H9 (cell line): ENCODE data around the gene EVL. TPM values are rescaled to one million over a fixed set of nuclear protein-coding genes. Genes with fewer than 3 reads are reported as not detected.

ENCODE experiments used
- DNase-seq: peaks from one replicate; pipeline ENCODE4 v3.0.0-alpha.2; 2017
- H2AFZ ChIP-seq: one replicate; pipeline ENCODE4 v1.6.1; 2013; ENCODE audit warnings: mild to moderate bottlenecking, low read length, control low read depth, moderate library complexity
- H2AK5ac ChIP-seq: 2 replicates; pipeline ENCODE4 v1.6.1; 2013; ENCODE audit warnings: low read length, control low read depth, mixed read lengths; ENCODE audit not compliant: insufficient read length
- H2BK120ac ChIP-seq: one replicate; pipeline ENCODE4 v1.6.1; 2013; ENCODE audit warnings: low read depth, mild to moderate bottlenecking, low read length, control low read depth, inconsistent platforms; ENCODE audit not compliant: poor library complexity, severe bottlenecking
- H2BK12ac ChIP-seq: 2 replicates; pipeline ENCODE4 v1.6.1; 2013; ENCODE audit warnings: low read length, control low read depth, mixed read lengths, low read depth; ENCODE audit not compliant: insufficient read length
- H2BK15ac ChIP-seq: 2 replicates; pipeline ENCODE4 v1.6.1; 2013; ENCODE audit warnings: low read depth, low read length, control low read depth
- H2BK20ac ChIP-seq: one replicate; pipeline ENCODE4 v1.6.1; 2013; ENCODE audit warnings: low read depth, mild to moderate bottlenecking, low read length, control low read depth, inconsistent platforms; ENCODE audit not compliant: poor library complexity, severe bottlenecking
- H2BK5ac ChIP-seq: 2 replicates; pipeline ENCODE4 v1.6.1; 2013; ENCODE audit warnings: low read length, control low read depth, mixed read lengths; ENCODE audit not compliant: insufficient read length
- H3K14ac ChIP-seq: 2 replicates; pipeline ENCODE4 v1.6.1; 2013; ENCODE audit warnings: low read length, control low read depth; ENCODE audit not compliant: insufficient read depth
- H3K18ac ChIP-seq: 2 replicates; pipeline ENCODE4 v1.6.1; 2013; ENCODE audit warnings: low read depth, mild to moderate bottlenecking, mixed read lengths, low read length, control low read depth; ENCODE audit not compliant: insufficient read length
- H3K23ac ChIP-seq: 2 replicates; pipeline ENCODE4 v1.6.1; 2013; ENCODE audit warnings: low read length, control low read depth, mixed read lengths, low read depth; ENCODE audit not compliant: insufficient read length
- H3K23me2 ChIP-seq: 2 replicates; pipeline ENCODE4 v1.6.1; 2013; ENCODE audit warnings: low read depth, mild to moderate bottlenecking, mixed read lengths, low read length, control low read depth; ENCODE audit not compliant: insufficient read length, poor library complexity, severe bottlenecking
- H3K27ac ChIP-seq: 2 replicates; pipeline ENCODE4 v1.5.1; 2013; ENCODE audit warnings: low read length, control low read depth, mixed read lengths, low read depth; ENCODE audit not compliant: insufficient read length
- H3K27me3 ChIP-seq: 2 replicates; pipeline ENCODE4 v1.6.1; 2013; ENCODE audit warnings: low read length, control low read depth, inconsistent platforms; ENCODE audit not compliant: insufficient read depth
- H3K4ac ChIP-seq: 2 replicates; pipeline ENCODE4 v1.6.1; 2013; ENCODE audit warnings: low read depth, mild to moderate bottlenecking, control low read depth, inconsistent platforms, low read length, moderate library complexity
- H3K4me1 ChIP-seq: 2 replicates; pipeline ENCODE4 v1.6.1; 2013; ENCODE audit warnings: low read length, control low read depth, inconsistent platforms; ENCODE audit not compliant: insufficient read depth
- H3K4me2 ChIP-seq: 2 replicates; pipeline ENCODE4 v1.6.1; 2013; ENCODE audit warnings: low read length, control low read depth, mixed read lengths; ENCODE audit not compliant: insufficient read length, insufficient read depth
- H3K56ac ChIP-seq: 2 replicates; pipeline ENCODE4 v1.6.1; 2013; ENCODE audit warnings: low read depth, mild to moderate bottlenecking, mixed read lengths, low read length, control low read depth; ENCODE audit not compliant: insufficient read length
- H3K79me1 ChIP-seq: 2 replicates; pipeline ENCODE4 v1.6.1; 2013; ENCODE audit warnings: low read depth, mild to moderate bottlenecking, moderate library complexity, low read length, control low read depth, inconsistent platforms; ENCODE audit not compliant: insufficient read depth, poor library complexity, severe bottlenecking
- H3K79me2 ChIP-seq: 2 replicates; pipeline ENCODE4 v1.6.1; 2013; ENCODE audit warnings: low read length, control low read depth, inconsistent platforms; ENCODE audit not compliant: insufficient read depth
- H3K9ac ChIP-seq: 2 replicates; pipeline ENCODE4 v1.6.1; 2013; ENCODE audit warnings: low read length, control low read depth, mixed read lengths; ENCODE audit not compliant: insufficient read length; ENCODE audit errors: extremely low read depth
- H3K9me3 ChIP-seq: one replicate; pipeline ENCODE4 v1.6.1; 2013; ENCODE audit warnings: low read depth, low read length, inconsistent platforms; ENCODE audit not compliant: control insufficient read depth
- H3T11ph ChIP-seq: one replicate; pipeline ENCODE4 v1.6.1; 2013; ENCODE audit warnings: mild to moderate bottlenecking, low read length, control low read depth, inconsistent platforms
- H4K20me1 ChIP-seq: one replicate; pipeline ENCODE4 v1.6.1; 2013; ENCODE audit not compliant: control insufficient read depth, insufficient read length, insufficient read depth
- H4K5ac ChIP-seq: 2 replicates; pipeline ENCODE4 v1.6.1; 2013; ENCODE audit warnings: low read depth, mild to moderate bottlenecking, mixed read lengths, low read length, control low read depth; ENCODE audit not compliant: insufficient read length
- H4K8ac ChIP-seq: replicated peaks from 2 replicates; pipeline ENCODE4 v1.6.1; 2013; ENCODE audit warnings: low read length, control low read depth, mixed read lengths, low read depth; ENCODE audit not compliant: insufficient read length
- H4K91ac ChIP-seq: 2 replicates; pipeline ENCODE4 v1.6.1; 2013; ENCODE audit warnings: low read depth, mild to moderate bottlenecking, moderate library complexity, mixed read lengths, low read length, control low read depth; ENCODE audit not compliant: insufficient read length
- H3K27ac Mint-ChIP-seq, 3 experiments: 2 replicates in 2 of 3; 3 replicates in 1 of 3; pipeline ENCODE4 v1.8.0; 2020 to 2021; ENCODE audit warnings: mixed read lengths in 3 of 3, mild to moderate bottlenecking in 1 of 3, moderate library complexity in 1 of 3
- H3K27me3 Mint-ChIP-seq: 2 replicates; pipeline ENCODE4 v1.8.0; 2021; ENCODE audit warnings: low read depth, mild to moderate bottlenecking, moderate library complexity, mixed read lengths
- H3K36me3 Mint-ChIP-seq, 3 experiments: 2 replicates in 2 of 3; 3 replicates in 1 of 3; pipeline ENCODE4 v1.8.0; 2020 to 2021; ENCODE audit warnings: low read depth in 3 of 3, mixed read lengths in 3 of 3; ENCODE audit not compliant: insufficient read depth in 1 of 3
- H3K4me1 Mint-ChIP-seq, 2 experiments: 2 replicates each; pipeline ENCODE4 v1.8.0; 2020; ENCODE audit warnings: mixed read lengths in 2 of 2
- H3K4me3 Mint-ChIP-seq, 2 experiments: 2 replicates in 1 of 2; 3 replicates in 1 of 2; pipeline ENCODE4 v1.8.0; 2020 to 2021; ENCODE audit warnings: mild to moderate bottlenecking in 2 of 2, mixed read lengths in 2 of 2, moderate library complexity in 1 of 2
- H3K9me3 Mint-ChIP-seq, 2 experiments: 2 replicates in 1 of 2; 3 replicates in 1 of 2; pipeline ENCODE4 v1.8.0; 2020; ENCODE audit warnings: mild to moderate bottlenecking in 2 of 2, mixed read lengths in 2 of 2, moderate library complexity in 1 of 2
- WGBS: extraction: QIAGEN DNeasy Blood & Tissue Kit; methylation state at CpG from one replicate; pipeline ENCODE4 v1.1.7; 2013; ENCODE audit warnings: missing lambda C conversion rate, low lambda C conversion rate, mixed read lengths; ENCODE audit not compliant: insufficient read length; ENCODE audit errors: extremely low coverage; 5-methylcytosine and 5-hydroxymethylcytosine counted together
- total RNA-seq: library from RNA; stranded (reverse); gene quantifications from 2 replicates; pipeline ENCODE4 v1.2.1, GENCODE V29; 2021
- TF ChIP-seq, protein P1 (sequence below): fragments of 200-600 bp; sonication (generic); conservative IDR thresholded peaks from 3 replicates; pipeline ENCODE4 v1.8.0; 2021; ENCODE audit warnings: antibody characterized with exemption, mild to moderate bottlenecking

Gene EVL
- total RNA-seq, 1 experiment from 2014 or later, result 53.2 TPM

- H2BK120ac ChIP-seq, result no peak overlapping the region
- no peak overlapping the region for H3K4me3 Mint-ChIP-seq
- no peaks in the 10 kb centered on the region for H3K23me2 ChIP-seq
- H2BK20ac ChIP-seq, result no peak overlapping the region
- no peak overlapping the region for H2AK5ac ChIP-seq
- H3K4me1 Mint-ChIP-seq, result peaks cover 21 to 30% of the 10 kb centered on the region in 2 experiments
- no peak overlapping the region for H3K23ac ChIP-seq
- H4K20me1 ChIP-seq, result no peaks in the 10 kb centered on the region
- no peaks in the 10 kb centered on the region for H3K9me3 Mint-ChIP-seq
- H3K27ac ChIP-seq, result no peak overlapping the region
- no peak for DNase-seq
- H3K18ac ChIP-seq, result no peak overlapping the region
- no peak overlapping the region for H3K56ac ChIP-seq
- H3K4ac ChIP-seq, result no peak overlapping the region
- WGBS, result no CpG with 5 or more reads among the region's 9 CpGs
- H3K27me3 Mint-ChIP-seq, result no peaks in the 10 kb centered on the region
- no peaks in the 10 kb centered on the region for H3K9me3 ChIP-seq
- H3K9ac ChIP-seq, result no peak overlapping the region
- no peak overlapping the region for H2AFZ ChIP-seq
- H3K79me1 ChIP-seq, result no peaks in the 10 kb centered on the region
- no peak overlapping the region for H4K5ac ChIP-seq
- H2BK15ac ChIP-seq, result no peak overlapping the region
- H3K27me3 ChIP-seq, result no peaks in the 10 kb centered on the region
- TF ChIP-seq, protein P1, sequence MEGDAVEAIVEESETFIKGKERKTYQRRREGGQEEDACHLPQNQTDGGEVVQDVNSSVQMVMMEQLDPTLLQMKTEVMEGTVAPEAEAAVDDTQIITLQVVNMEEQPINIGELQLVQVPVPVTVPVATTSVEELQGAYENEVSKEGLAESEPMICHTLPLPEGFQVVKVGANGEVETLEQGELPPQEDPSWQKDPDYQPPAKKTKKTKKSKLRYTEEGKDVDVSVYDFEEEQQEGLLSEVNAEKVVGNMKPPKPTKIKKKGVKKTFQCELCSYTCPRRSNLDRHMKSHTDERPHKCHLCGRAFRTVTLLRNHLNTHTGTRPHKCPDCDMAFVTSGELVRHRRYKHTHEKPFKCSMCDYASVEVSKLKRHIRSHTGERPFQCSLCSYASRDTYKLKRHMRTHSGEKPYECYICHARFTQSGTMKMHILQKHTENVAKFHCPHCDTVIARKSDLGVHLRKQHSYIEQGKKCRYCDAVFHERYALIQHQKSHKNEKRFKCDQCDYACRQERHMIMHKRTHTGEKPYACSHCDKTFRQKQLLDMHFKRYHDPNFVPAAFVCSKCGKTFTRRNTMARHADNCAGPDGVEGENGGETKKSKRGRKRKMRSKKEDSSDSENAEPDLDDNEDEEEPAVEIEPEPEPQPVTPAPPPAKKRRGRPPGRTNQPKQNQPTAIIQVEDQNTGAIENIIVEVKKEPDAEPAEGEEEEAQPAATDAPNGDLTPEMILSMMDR, result no peak
- no peak overlapping the region for H4K91ac ChIP-seq
- H3K36me3 Mint-ChIP-seq, result no peaks in the 10 kb centered on the region
- no peaks in the 10 kb centered on the region for H3K4me1 ChIP-seq
- no peak overlapping the region for H3K4me2 ChIP-seq
- H2BK5ac ChIP-seq, result no peak overlapping the region
- H2BK12ac ChIP-seq, result no peak overlapping the region
- no peak overlapping the region for H3T11ph ChIP-seq
- H3K14ac ChIP-seq, result no peak overlapping the region
- H3K27ac Mint-ChIP-seq, result no peak overlapping the region; a peak in 1 of 7 replicates
- H4K8ac ChIP-seq, result no peak overlapping the region
- H3K79me2 ChIP-seq, result no peaks in the 10 kb centered on the region
Observed at GRCh38 chr14:100069161-100069800, 4.1 kb downstream of the EVL start.
